GM19455 (cell line): Measurements from ENCODE around the gene POLR2J3.
"Not testable (repeated sequence)": the region's sequence is repeated elsewhere in the genome, so short reads cannot be mapped to it uniquely, and the experiment has no call there.

Source experiments
- ATAC-seq: cut with Tn5 transposase; IDR thresholded peaks from one replicate; pipeline ENCODE4 v1.9.1; 2021; ENCODE audit not compliant: unreplicated experiment

Gene POLR2J3

DNA sequence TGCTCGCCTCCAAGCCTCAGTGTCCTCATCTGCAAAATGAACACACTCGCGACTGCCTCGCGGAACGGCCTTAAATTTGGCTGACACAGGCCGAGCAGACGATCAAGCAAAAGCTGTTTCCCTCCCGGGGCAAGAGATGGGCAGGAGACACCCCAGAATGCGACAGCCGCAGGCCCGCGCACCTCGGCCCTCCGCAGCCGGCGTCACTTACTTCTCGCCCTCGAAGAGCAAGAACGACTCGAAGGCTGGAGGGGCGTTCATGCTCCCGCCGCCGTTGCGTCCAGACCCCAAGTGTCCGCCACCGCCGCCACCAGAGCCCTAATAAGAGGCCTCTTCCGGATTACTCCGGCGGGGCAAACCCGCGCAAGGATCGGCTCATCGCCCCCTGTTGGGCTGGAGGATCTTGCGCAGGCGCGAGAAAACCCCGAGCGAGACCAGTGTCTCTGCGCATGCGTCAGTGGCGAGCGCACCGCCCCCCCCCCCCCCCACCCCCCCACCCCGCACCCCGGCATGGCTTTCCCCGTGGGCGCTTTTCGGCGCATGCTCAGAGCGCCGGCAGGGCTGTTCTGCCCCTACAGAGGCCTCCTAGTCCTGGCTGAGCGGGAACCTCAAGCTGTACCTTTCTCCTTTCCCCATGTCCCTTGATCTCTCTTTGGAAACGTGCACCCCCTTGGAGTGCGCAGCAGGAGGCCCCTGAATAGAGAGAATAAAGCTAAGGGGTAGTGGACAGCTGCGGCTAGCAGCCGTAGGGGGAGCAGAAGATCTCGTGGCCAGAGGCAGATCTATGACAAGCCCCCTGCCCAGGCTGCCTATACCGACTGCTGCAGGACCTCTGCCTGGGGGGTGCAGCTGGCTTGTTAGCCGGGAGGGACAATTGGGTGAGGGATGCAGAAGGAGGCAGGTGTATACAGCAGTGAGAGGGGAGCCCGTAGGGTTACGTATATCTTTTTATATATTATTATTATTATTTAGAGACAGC lies at the start of gene POLR2J3:
TSS of gene POLR2J3 (minus strand) at position 323 of the 979 bp plus-strand sequence. CDS start at position 261, 62 bp downstream.
- ATAC-seq, result peak; percentile 94

DNA sequence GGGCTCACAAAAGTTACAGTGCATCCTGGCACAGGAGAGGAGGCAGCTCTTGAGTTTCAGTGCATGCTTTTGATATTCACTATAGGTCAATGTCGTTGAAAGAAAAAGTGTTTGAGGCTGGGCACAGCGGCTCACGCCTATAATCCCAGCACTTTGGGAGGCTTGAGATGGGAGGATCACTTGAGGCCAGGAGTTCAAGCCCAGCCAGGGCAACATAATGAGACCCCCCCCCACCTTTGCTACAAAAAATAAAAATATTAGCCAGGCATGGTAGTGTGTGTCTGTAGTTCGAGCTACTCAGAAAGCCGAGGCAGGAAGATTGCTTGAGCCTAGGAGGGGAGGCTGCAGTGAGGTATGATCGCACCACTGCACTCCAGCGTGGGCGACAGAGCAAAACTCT lies 45.7 kb upstream of the POLR2J3 start:
- not testable (repeated sequence) for ATAC-seq

DNA sequence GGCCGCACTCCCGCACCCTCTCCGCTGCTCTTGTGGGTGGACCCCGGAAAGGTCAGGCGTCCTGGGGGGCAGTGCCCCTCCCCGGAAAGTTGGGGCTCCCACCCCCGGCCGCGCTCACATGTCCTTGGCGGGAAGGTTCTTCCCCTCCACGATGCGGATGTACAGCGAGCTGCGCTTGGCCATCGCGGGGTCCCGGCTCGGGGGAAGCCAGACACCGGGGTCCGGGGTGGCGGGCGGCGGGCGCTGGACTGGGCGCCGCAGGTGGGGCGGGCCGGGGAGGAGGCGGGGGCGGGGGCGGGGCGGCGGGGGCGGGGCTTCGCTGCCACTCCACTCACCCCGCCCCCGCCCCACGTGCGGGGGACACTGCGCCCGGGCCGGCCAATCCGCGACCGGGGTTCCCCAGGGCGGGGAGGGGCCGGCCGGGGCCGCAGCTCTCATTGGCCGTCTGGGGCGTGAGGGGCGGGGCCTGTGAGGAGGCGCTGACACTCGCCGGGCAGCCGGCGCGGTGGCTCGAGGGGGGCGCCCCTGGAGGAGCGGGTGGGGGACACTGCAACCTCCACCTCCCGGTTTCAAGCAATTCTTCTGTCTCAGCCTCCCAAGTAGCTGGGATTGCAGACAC lies 44.2 kb upstream of the POLR2J3 start, which contains the start of gene RASA4:
TSS of gene RASA4 (minus strand) at position 250 of the 619 bp plus-strand sequence. CDS start at position 183, 67 bp downstream.
- ATAC-seq, result peak; percentile 54

DNA sequence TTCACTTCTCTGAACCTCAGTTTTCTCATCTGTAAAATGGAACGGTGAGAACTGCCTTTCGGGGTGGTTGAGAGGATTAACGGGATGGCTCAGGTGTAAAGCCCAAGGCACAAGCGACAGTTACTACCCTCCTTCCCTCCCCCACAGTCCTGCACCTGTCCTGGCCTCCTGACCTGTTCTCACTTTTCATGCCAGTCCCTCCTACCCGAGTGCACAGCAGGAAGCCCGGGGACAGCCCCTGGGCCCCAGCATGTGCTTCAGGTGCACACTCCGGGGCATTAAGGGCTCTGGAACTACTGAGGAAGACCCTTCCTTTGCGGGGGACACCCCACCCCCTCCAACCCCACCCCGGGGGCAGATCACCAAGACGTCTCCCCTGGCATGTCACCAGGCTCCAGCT lies 43.5 kb upstream of the POLR2J3 start:
- not testable (repeated sequence) for ATAC-seq

DNA sequence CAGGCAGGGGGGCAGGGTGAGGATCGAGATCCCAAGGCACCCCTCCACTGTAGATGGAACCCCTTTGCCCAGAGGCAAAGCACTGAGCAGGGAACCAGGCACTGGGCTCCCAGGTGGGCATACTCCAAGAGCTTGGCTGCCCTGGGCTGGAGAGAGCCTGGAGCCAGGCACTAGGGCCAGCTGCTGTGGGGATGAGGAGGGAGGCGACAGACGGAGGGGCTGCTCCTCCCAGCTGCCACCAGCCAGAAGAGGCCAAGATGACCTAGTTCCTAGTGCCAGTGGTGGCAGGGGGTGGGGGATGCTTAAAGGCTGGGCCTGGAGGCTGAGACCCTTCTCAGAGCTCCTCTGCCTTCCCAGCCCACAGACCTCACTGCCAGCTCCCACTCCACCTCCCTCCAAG lies 42.5 kb upstream of the POLR2J3 start:
- ATAC-seq, result not testable (repeated sequence)

DNA sequence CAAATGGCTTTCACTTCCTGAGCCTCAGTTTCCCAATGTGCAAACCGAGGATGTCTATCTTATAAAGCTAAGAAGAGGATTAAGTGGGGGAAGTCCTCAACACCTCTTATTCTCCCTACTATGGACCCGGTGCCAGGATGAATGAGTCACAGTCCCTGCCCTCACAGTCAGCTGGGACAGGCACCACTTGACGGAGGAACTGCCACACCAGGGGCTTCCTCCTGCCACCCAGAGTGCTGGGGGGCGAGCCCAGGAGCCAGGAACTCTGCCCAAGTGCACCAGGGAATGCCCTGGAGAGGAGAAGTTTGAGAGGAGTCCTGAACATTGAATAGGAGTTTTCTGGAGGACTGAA lies 41.9 kb upstream of the POLR2J3 start:
- ATAC-seq, result not testable (repeated sequence)

DNA sequence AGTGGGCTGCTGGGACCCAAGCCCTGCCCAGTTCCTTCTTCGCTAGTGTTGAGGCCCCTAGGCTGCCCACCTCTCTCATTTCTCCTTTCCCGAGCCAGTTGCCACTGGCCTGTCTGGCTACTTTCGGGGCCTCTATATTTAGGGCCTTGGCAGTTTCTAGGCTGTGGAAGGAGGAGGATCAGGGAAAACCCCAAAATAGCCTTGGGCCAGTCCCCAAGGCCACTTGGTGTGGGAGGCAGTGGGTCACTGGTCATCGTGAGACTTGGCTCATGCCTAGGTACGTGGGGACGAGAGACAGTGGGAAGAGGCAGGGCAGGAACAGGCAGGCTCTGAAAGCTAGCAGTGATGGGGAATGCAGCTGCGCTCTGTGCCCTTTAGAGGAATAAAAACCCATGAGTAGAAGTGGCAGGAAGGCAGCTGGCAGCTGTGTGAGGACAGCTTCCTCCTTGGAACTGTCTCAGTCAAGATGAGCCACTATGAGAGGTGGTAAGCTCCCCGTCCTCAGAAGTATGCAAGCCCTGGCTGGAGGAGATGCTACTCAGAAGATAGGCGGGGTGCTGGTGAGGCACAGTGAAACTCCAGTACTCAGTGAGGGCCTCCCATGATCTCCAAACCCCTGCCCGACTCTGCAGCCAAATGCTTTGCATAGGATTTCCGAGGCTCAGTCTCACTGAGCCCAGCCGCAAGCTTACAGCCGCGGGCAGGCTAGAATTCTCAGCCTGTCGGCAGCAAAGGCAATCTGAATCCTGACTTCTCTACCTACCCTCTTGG lies 41.4 kb upstream of the POLR2J3 start:
- peak; percentile 75 for ATAC-seq

DNA sequence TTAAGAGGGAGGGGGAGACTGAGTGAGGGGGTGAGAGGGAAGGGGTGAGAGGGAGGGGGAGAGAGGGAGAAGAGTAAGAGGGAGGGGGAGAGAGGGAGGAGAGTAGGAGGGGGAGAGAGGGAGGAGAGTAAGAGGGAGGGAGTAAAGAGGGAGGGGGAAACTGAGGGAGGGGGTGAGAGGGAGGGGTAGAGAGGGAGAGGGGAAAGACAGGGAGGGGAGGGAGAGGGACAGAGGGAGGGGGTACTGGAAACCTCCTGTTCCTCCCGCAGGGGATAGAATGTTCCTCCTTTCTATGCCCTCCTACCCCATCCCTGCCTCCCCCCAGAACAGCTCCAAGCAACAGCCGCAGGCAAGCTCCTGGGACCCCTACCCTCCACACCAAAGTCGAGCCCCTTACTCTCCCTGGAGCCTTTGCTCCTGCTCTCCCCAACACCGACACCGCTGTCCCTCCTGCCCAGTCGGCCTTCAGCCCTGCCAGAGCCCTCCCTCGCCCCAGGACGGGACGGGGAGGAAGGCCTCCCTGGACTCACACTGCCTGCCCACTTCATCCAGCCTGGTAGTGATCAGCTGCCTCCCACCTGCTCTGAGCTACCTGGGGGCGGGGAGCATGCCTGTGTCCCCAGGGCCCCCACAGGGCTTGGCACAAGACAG lies 39.4 kb upstream of the POLR2J3 start:
- not testable (repeated sequence) for ATAC-seq

DNA sequence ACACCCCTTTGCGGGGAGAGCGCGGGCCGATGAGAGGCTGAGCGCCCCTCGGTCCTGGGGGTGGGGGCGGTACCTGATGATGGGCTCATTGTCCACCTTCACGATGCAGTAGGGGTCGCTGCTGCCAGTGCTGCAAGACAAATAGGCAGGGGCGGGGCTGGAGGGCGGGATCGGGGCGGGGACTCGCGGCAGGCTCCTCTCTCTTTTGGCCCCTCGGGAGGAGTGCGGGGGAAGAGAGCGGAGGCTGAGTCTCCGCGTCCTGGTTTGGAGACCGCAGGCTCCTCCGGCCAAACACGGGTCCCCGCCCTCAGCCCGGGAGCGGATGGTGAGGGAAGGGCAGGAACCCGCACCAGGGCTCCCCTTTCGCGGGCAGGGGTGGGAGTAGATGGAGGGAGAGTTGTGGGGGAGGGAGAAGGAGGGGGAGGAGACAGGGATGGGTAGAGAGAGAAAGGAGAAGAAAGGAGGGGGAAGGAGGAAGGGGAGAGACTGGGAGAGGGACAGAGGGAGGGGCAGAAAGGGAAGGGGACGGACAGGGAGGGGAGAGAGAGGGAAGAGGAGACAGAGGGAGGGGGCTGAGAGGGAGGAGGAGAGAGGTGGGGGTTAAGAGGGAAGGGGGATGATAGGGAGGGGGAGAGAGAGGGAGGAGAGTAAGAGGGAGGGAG lies 38.8 kb upstream of the POLR2J3 start:
- not testable (repeated sequence) for ATAC-seq

DNA sequence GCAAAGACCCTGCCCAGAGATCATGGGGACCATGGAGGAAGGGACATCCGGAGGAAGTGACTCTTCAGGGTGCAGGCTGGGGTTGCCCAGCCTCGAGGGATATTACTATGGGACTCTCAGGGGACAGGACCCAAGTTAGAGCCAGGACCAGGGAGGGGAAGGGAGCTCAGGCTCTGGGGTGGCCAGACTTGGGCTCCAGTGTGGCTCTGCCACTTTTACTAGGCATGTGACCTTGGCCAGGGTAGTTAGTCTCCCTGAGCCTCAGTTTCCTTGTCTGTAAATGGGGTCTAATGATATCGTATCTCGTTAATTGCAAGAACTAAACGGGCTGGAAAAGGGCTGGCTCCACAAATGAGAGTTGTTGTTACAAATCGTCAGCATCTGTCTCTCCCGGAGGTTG lies 38.1 kb upstream of the POLR2J3 start:
- not testable (repeated sequence) for ATAC-seq

DNA sequence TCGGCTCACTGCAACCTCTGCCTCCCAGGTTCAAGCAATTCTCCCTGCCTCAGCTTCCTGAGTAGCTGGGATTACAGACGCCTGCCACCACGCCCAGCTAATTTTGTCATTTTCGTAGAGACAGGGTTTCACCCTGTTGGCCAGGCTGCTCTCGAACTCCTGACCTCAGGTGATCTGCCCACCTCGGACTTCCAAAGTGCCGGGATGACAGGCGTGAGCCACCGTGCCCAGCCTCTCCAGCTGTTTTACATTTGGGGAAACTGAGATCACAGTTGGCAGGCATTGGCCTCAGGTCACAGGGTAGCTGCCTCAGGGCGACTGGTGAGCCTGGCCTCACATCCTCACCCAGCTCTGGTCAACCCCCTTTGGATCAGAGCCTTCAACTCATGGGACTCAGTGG lies 37.4 kb upstream of the POLR2J3 start:
- not testable (repeated sequence) for ATAC-seq

DNA sequence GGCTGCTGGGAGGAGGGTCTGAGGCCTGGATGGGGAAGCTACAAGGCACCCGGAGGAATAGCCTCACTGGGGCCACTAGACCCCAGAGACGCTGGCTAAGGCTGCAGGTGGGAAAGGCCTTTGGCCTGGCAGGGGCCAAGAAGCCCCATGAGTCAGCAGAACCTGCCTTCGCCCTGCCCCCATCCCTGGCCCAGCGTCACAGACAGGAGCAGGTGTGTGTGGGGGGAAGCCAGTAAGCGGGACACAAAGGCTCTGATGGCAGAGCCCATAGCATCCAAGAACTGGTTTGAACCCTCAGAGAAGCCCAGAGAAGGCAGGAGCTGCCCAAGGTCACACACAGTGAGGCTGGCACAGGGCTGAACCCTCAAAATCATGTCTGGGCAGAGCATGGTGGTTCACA lies 34.5 kb upstream of the POLR2J3 start:
- ATAC-seq, result not testable (repeated sequence)

DNA sequence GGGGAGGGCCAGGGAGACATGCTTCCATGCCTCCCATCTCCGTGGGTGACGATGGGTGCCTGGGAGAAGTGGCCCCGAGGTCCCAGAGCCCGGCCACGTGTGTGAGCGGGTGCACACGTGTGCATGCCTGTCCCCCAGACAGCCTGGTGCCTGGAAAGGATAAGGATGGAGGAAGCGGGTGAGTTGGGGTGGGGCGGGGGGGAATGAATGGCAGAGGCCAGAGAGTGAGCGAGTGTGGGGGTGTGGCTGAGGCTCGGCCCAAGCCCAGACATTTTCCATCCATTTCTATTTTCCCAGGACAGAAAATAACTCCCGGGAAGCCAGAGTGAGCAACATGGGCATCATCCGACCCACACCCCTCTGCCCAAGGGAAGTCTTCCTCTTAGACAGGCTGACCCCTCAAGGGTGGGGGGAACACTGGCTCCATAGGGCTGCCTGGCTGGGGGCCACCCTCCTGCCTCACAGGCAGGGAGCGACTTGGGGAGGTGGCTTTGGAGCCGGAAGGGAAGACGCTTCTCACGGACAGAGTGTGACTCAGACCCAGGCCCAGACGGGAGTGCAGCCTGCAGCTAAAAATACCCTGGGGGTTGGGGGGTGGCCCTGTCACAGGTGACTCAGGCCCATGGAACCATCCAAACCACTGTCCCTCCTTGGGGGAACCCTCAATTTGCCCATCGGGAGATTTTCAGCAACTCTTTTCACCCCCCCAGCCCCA lies 32.2 kb upstream of the POLR2J3 start:
- not testable (repeated sequence) for ATAC-seq

DNA sequence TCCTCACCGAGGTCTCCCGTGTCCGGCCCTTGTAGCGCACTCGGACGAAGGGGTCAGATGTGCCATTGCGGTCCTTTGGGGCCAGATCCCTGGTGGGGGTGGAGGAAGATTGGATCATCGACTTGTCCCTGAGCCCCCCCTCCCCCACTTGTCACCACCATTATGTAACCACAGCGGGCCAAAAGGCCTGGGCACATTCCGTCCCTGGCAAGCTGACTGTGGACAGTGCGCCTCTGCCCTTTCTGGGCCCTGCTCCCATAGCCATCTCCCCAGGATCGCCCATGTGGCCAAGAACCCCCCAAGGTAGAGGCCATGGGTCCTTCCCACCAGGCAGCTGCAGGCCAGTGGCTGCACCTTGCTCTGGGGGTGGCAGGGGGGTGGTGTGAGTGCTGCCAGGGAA lies 29.9 kb upstream of the POLR2J3 start:
- ATAC-seq, result not testable (repeated sequence)

DNA sequence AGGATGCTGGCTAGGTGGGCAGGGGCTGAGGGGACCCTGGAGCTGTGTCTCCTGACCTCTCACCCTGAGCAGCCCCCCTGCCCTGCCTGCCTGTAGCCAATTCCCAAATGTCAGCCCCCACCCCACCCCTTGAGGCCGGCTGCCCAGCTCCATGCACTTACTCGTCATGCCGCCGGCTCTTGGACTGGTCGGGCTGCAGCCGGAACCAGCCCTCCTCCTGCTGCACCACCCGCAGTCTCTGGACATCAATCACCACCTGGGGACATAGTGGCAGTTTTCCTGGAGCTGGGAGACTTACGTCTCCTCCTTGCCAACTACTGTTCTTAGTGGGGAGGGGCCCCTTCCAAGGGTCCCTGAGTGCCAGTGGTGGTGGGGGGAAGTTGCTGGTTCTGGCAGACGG lies 27.3 kb upstream of the POLR2J3 start:
- not testable (repeated sequence) for ATAC-seq

DNA sequence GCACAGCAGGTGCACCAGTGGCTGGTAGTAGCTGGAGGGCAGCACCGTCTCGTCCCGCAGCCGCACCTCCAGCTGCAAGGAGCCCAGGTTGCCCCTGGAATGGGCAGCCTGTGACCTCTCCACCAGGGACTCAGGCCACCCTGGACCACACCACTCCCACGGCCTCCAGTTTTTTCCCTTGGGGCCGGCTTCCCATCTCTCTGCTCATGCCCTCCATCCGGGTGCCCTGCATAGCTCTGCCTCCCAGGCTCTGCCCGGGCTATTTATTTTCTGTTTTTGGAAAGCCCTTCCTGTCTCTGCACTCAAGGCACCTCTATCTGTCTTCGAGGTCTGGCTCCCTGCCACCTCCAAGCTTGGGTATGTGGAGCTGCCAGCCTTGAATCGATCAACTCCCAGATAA lies 23.7 kb upstream of the POLR2J3 start:
- not testable (repeated sequence) for ATAC-seq

DNA sequence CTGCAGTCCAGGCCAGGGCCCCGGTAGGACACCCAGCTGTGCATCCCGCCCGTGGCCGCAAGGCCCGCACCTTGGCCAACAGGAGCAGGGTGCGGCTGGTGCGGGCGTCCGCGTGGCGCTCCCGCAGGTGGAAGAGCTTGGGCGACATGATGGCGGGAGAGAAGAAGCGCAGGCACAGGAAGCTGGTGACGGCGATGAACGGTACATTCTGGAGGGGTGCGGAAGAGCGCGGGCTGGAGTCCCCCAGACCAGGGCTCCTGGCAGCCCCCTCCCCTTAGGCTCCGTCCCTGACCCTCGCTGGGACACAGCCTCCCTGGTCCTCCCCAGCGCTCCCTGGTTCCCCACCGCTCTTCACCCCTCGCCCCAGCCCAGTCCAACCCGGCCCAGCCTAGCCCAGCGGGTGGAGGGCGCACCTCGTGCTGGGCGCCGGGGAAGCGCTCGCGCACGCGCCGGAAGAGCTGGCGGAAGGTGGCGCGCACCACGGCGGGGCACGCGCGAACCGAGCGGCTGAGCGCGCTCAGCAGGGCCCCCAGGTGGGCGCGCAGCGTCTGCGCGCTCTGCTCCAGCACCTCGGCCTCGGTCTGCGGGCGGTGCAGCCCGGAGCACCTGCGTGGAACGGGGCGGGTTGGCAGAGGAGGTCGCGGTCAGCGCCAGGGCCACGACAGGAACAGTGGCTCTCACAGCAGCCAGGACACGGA lies 21.4 kb upstream of the POLR2J3 start:
- peak; percentile 50 for ATAC-seq

DNA sequence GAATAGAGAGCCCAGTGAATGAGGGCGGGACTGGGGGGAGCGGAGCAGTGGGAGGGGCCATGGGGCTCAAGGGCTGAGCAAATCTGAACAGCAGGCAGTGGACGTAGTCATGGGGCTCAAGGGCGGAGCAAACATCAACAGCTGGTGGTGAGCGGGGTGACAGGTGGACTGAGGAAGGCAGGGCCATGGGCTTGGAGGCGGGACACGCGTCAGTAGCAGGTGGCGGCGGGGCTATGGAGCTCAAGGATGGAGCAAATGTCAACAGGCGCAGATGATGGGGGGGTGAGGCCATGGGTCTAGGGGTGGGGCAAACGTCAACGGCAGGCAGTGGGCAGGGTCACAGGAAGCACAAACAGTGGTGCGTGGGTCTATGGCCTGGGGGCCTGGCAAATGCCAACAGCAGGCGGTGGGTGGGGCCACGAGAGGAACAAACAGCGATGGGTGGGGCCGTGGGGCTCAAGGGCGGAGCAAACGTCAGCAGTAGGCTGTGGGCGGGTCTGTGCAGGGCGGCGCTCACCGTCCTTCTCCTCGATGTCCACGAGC lies 20.2 kb upstream of the POLR2J3 start:
- ATAC-seq, result peak; percentile 70

DNA sequence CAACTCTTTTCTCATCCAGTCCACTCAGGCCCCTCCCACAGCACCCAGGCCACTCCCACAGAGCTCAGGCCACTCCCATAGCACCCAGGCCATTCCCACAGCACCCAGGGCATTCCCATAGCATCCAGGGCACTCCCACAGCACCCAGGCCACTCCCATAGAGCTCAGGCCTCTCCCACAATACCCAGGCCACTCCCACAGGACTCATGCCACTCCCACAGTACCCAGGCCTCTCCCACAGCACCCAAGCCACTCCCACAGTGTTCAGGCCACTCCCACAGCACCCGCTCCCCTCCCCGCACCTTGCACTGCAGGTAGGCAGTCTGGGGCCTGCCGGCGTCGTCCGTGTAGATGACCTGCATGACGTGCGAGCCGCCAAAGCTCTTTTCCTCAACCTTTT lies 17.5 kb upstream of the POLR2J3 start:
- not testable (repeated sequence) for ATAC-seq
